Ovary (tissue), 9 donors: ENCODE measurements around the gene LYPD4. TPM values are rescaled to one million over a fixed set of nuclear protein-coding genes. Genes with fewer than 3 reads are reported as not detected.

Experiments used
- microRNA-seq, 3 donors: library from miRNA; unstranded; fragments of <30 nt; microRNA quantifications; one replicate each; pipeline versions ENCODE4 to v1.2.0, GENCODE V29; 2019 to 2020
- polyA plus RNA-seq, 2 donors: library from polyadenylated mRNA; stranded (reverse); fragments of 200-250 nt in 1 of 2; fragments of 350-450 nt in 1 of 2; fragmentation: Illumina TruSeq in 1 of 2; extraction: RNeasy Lipid Tissue Mini Kit (QIAGEN cat#74804) in 1 of 2; gene quantifications; one replicate each; pipeline ENCODE4 v1.2.3, GENCODE V29; 2013 to 2014
- small RNA-seq: library from RNA; depleted of rRNA; stranded (forward); fragments of <200 nt; gene quantifications from one replicate; pipeline ENCODE3, GENCODE V24; 2016
- total RNA-seq, 7 donors: library from RNA; depleted of rRNA in 2 of 7; stranded (reverse); fragments of >200 nt in 2 of 7; fragmentation: NEBNext Ultra II Directional in 3 of 7; extraction: Animal tissue kit (Norgen Biotek cat#: 25700) in 3 of 7; gene quantifications; one replicate each; pipeline versions ENCODE4 v1.1.0 to v1.2.4, GENCODE V29; 2016 to 2023
- donor health status: DM: no; HTN: no; CAD: no; lungs with moderate emphysema.
- donor health status: DM: no; HTN: no; CAD: no.
- donor health status: Bipolar disorder and iron deficiency.
- donor health status: DM: yes; HTN: yes; CAD: no.
- donor health status: DM: no; HTN: no; CAD: no.
- donor health status: DM: yes; HTN: yes; CAD: no.

The LYPD4 gene
- total and polyA plus RNA-seq, 9 donors = not detected

Small RNA genes within 50 kb of the gene (microRNA-seq; reads per million reads assigned to microRNA genes)
- 0 reads per million in 3 donors for gene MIR6797

Small RNA genes within 50 kb of the gene (small RNA-seq; reads per million reads assigned to genes)
- gene MIR6797 = not detected

Other genes starting within 250 kb of the LYPD4 start
- gene CEACAM4, start 217.6 kb downstream of the LYPD4 start, total RNA-seq = under 1 TPM in 3 of 7 donors, not detected in 4; 0.18 to 0.74 (median 0.40) TPM
- gene CEACAM4, start 217.6 kb downstream of the LYPD4 start, polyA plus RNA-seq = under 1 TPM; 0.27 to 0.32 TPM
- under 1 TPM in 2 of 7 donors, not detected in 5; 0.08 to 0.55 TPM for gene CEACAM7, start 156.4 kb downstream of the LYPD4 start, total RNA-seq
- gene CEACAM7, start 156.4 kb downstream of the LYPD4 start, polyA plus RNA-seq = not detected
- gene CEACAM5, start 136.1 kb downstream of the LYPD4 start, total RNA-seq = 1 to 10 TPM in 2 of 7 donors, under 1 TPM in 1, not detected in 4; 0.27 to 1.5 (median 1.3) TPM
- not detected for gene CEACAM5, start 136.1 kb downstream of the LYPD4 start, polyA plus RNA-seq
- gene CEACAM6, start 89.2 kb downstream of the LYPD4 start, total RNA-seq = under 1 TPM in 4 of 7 donors, not detected in 3; 0.10 to 0.84 (median 0.29) TPM
- under 1 TPM in 1 of 2 donors, not detected in 1; 0.07 TPM for gene CEACAM6, start 89.2 kb downstream of the LYPD4 start, polyA plus RNA-seq
- gene CEACAM3, start 48.1 kb downstream of the LYPD4 start, total RNA-seq = not detected
- under 1 TPM in 1 of 2 donors, not detected in 1; 0.62 TPM for gene CEACAM3, start 48.1 kb downstream of the LYPD4 start, polyA plus RNA-seq
- gene DMRTC2, start 359 bp upstream of the LYPD4 start, total RNA-seq = not detected
- under 1 TPM in 1 of 2 donors, not detected in 1; 0.07 TPM for gene DMRTC2, start 359 bp upstream of the LYPD4 start, polyA plus RNA-seq
- 1,000 to 10,000 TPM; 2,441 to 3,427 (median 2,873) TPM for gene RPS19, start 15.6 kb upstream of the LYPD4 start, total RNA-seq
- gene RPS19, start 15.6 kb upstream of the LYPD4 start, polyA plus RNA-seq = 1,000 to 10,000 TPM; 1,030 to 3,960 TPM
- 1 to 10 TPM in 3 of 7 donors, under 1 TPM in 3, not detected in 1; 0.25 to 1.4 (median 0.83) TPM for gene CD79A, start 32.6 kb upstream of the LYPD4 start, total RNA-seq
- gene CD79A, start 32.6 kb upstream of the LYPD4 start, polyA plus RNA-seq = under 1 TPM; 0.41 to 0.68 TPM
- 10 to 100 TPM; 35.6 to 97.5 (median 70.6) TPM for gene ARHGEF1, start 38.5 kb upstream of the LYPD4 start, total RNA-seq
- gene ARHGEF1, start 38.5 kb upstream of the LYPD4 start, polyA plus RNA-seq = 10 to 100 TPM in 1 of 2 donors, 1 to 10 TPM in 1; 7.9 to 56.2 TPM
- 1 to 10 TPM in 1 of 7 donors, under 1 TPM in 6; 0.11 to 1.3 (median 0.50) TPM for gene ERFL, start 83.8 kb upstream of the LYPD4 start, total RNA-seq
- gene ERFL, start 83.8 kb upstream of the LYPD4 start, polyA plus RNA-seq = under 1 TPM in 1 of 2 donors, not detected in 1; 0.24 TPM
- gene RABAC1, start 114.6 kb upstream of the LYPD4 start, total RNA-seq = 100 to 1,000 TPM; 120 to 206 (median 147) TPM
- 100 to 1,000 TPM in 1 of 2 donors, 10 to 100 TPM in 1; 21.2 to 224 TPM for gene RABAC1, start 114.6 kb upstream of the LYPD4 start, polyA plus RNA-seq
- gene ATP1A3, start 149.5 kb upstream of the LYPD4 start, total RNA-seq = under 1 TPM in 1 of 7 donors, not detected in 6; 0.32 TPM
- under 1 TPM; 0.02 to 0.33 TPM for gene ATP1A3, start 149.5 kb upstream of the LYPD4 start, polyA plus RNA-seq
- 10 to 100 TPM in 2 of 7 donors, 1 to 10 TPM in 5; 1.7 to 16.3 (median 3.7) TPM for gene GRIK5, start 225.5 kb upstream of the LYPD4 start, total RNA-seq
- 1 to 10 TPM; 2.9 to 5.3 TPM for gene GRIK5, start 225.5 kb upstream of the LYPD4 start, polyA plus RNA-seq
- 10 to 100 TPM; 10.3 to 24.6 (median 18.2) TPM for gene ZNF574, start 231.5 kb upstream of the LYPD4 start, total RNA-seq
- 10 to 100 TPM in 1 of 2 donors, 1 to 10 TPM in 1; 2.4 to 14.9 TPM for gene ZNF574, start 231.5 kb upstream of the LYPD4 start, polyA plus RNA-seq